T-helper 2 cell (primary cell): Measurements from ENCODE around the gene VIPR2.

Experiments
- DNase-seq, 5 experiments: peaks; one replicate each; pipeline versions ENCODE4 v3.0.0 to v3.0.0-alpha.2; 2012 to 2022

VIPR2 gene

GRCh38 chr7:158979635-158980351, 164.9 kb downstream of the VIPR2 start:
- DNase-seq = no peak

GRCh38 chr7:158979023-158979529, 165.6 kb downstream of the VIPR2 start:
- DNase-seq = no peak
